Activated naive CD8-positive, alpha-beta T cell treated with anti-CD3 and anti-CD28 coated beads for 36 hours (primary cell): ENCODE results near the gene IRAK1. TPM values are rescaled to one million over a fixed set of nuclear protein-coding genes. Genes with fewer than 3 reads are reported as not detected.

Source experiments
- DNase-seq: peaks from one replicate; pipeline ENCODE4 v3.0.0; 2021
- H3K27ac Mint-ChIP-seq: one replicate; pipeline ENCODE4 v1.8.0; 2022; ENCODE audit warnings: mild to moderate bottlenecking, moderate library complexity, mixed read lengths
- H3K27me3 Mint-ChIP-seq: one replicate; pipeline ENCODE4 v1.8.0; 2022; ENCODE audit warnings: mild to moderate bottlenecking, mixed read lengths
- H3K36me3 Mint-ChIP-seq: one replicate; pipeline ENCODE4 v1.8.0; 2021; ENCODE audit warnings: mild to moderate bottlenecking, mixed read lengths
- H3K4me1 Mint-ChIP-seq: one replicate; pipeline ENCODE4 v1.8.0; 2021; ENCODE audit warnings: mixed read lengths
- H3K4me3 Mint-ChIP-seq: one replicate; pipeline ENCODE4 v1.8.0; 2022; ENCODE audit warnings: mild to moderate bottlenecking, moderate library complexity, mixed read lengths
- H3K9me3 Mint-ChIP-seq: one replicate; pipeline ENCODE4 v1.8.0; 2022; ENCODE audit warnings: mixed read lengths
- total RNA-seq, 2 experiments: library from RNA; stranded (reverse); gene quantifications; one replicate each; pipeline ENCODE4 v1.2.3, GENCODE V29; 2021

IRAK1 gene
- total RNA-seq: 100 to 1,000 TPM; 155 to 159 TPM

DNA sequence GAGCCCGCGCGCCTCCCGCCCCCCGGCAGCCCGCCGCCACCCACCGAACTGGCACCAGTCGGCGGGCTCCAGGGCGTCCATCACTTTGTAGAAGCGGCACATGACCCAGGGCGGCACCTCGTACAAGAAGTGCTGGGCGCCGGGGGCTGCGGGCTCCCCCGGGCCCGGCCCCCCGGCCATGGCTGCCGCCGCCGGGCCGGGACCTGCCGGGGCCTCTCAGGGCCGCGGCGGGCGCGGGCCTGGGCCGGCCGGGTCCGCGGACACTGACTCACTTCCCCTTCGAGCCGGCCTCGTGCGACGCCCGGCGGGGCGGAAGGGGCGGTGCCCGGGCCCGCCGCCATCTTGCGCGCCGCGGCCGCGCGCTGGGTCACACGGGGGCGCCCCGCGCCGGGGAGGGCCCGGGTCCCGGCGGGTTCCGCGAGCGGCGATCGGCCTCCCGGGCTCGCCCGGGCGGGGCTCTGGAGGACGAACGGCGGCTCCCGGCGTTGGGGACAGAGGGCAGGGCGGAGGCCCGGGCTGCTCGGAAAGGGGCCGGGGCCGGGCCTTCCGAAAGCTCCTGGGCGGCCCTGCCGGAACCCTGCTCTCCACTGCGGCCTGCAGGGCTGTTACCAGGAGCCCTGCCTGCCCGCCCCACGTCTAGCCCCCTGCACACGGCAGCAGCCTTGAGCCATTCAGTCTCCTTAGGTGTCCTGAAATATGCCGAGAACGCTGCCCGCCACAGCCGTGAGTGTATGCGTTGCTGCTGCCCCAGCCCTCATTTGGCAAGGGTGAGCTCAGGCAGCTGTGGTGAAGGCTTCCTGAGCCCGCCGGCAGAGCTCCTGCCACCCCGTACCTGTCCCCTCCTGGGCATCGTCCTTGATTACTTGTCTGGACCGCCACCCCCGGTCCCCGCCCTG lies at the start of gene IRAK1:
Gene IRAK1 (minus strand): TSS at position 270 of the 896 bp plus-strand sequence. CDS start 90 bp downstream, at position 180.
- Mint-ChIP-seq H3K4me1 (peaks cover 10% of the 10 kb centered on the region), H3K36me3 (peaks cover 13% of the 10 kb centered on the region), H3K4me3 (peak within 1 kb of the TSS; percentile 92)

DNA sequence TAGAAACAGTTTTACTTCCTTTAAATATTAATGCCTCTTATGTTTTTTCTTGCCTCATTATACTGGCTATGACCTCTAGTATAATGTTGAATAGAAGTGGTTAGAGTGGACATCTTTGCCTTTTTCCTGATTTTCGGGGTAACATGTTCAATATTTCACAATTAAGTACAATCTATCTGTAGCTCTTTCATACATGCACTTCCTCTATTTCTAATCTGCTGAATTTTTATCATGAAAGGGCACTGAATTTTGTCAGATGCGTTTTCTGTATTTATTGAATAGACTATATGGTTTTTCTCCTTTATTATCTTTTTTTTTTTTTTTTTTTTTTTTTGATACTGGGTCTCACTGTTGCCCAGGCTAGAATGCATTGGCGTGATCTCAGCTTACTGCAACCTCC lies 48.9 kb upstream of the IRAK1 start:
- Mint-ChIP-seq H3K9me3 (no peaks in the 10 kb centered on the region), H3K27me3 (no peaks in the 10 kb centered on the region), H3K27ac (no peak overlapping the region), H3K4me3 (no peak overlapping the region), H3K36me3 (peaks cover 10% of the 10 kb centered on the region), H3K4me1 (peaks cover 35% of the 10 kb centered on the region)
- DNase-seq: no peak

More for the DNA sequence above, at the start of gene IRAK1:
- Mint-ChIP-seq H3K9me3 (no peaks in the 10 kb centered on the region), H3K27ac (peak within 1 kb of the TSS; percentile 95), H3K27me3 (no peaks in the 10 kb centered on the region)
- peak; percentile 75 for DNase-seq

DNA sequence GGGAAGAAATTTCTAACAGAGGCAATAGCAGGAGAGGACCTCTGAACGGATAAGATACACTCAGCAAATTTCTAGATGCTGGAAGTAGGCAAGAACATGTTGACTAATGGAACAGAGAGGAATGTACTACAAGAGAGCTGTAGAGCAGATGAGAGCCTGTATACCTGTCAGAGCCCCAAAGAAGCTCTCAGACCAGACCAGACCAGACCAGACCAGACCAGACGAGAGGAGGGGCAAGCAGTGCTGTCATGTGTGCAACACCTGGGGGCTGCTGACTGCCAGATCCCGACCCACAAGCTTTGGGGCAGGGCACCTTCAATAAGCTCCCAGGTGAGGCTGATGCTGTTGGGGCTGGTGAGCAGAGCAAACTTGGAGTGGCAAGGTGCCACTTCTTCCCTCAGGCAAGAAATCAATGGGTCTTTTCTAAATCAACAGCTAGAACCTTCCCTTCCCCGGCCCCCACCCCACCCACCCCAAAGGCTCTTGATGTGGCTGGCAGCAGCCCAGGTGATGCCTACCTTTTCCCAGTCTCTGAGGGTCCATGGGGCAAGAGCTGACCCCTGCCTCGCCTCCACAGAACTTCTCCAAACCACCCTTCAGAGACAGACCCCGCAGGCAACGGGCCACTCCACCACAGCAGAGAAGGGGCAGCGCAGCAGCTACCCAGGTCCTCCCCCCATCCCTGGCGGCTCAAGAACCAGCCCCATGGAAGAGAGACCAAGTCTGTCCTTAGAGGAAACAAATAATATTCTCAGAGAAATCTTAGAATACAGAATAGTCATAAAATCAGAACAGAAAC lies 45.1 kb upstream of the IRAK1 start:
- H3K27ac Mint-ChIP-seq: peak overlapping the region; percentile 73

GRCh38 chrX:154063234-154063633 lies 43.5 kb upstream of the IRAK1 start:
- Mint-ChIP-seq H3K9me3 (no peaks in the 10 kb centered on the region), H3K27me3 (no peaks in the 10 kb centered on the region), H3K27ac (peak overlapping the region; percentile 58), H3K36me3 (peaks cover 10% of the 10 kb centered on the region), H3K4me3 (no peak overlapping the region), H3K4me1 (peaks cover 59% of the 10 kb centered on the region)
- DNase-seq: no peak

More for the DNA sequence above, 45.1 kb upstream of the IRAK1 start:
- H3K9me3 Mint-ChIP-seq: no peaks in the 10 kb centered on the region
- no peak overlapping the region for H3K4me3 Mint-ChIP-seq
- H3K27me3 Mint-ChIP-seq: no peaks in the 10 kb centered on the region
- no peak for DNase-seq
- H3K4me1 Mint-ChIP-seq: peaks cover 48% of the 10 kb centered on the region
- H3K36me3 Mint-ChIP-seq: no peaks in the 10 kb centered on the region

DNA sequence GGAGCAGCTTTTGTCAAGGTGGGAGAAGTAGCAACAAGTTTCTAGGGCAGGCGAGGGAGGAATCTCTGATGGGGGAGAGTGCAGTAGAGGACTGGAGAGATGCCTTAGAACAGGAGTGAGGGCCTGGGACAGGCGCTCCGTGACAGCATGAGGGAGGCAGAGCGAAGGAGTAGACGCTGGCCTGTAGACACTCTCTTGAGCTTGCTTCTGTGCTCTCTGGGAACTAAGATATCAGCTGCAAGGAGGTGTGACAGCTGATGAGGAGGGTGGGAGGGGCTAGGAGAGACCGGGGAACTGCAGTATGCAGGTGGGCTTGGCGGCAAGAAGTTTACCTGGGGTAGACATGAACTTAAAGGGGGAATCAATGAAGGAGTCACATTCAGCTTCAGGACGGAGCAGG lies 42.1 kb upstream of the IRAK1 start:
- no peak for DNase-seq
- Mint-ChIP-seq H3K9me3 (no peaks in the 10 kb centered on the region), H3K27me3 (no peaks in the 10 kb centered on the region), H3K27ac (peak overlapping the region; percentile 50), H3K4me1 (peaks cover 69% of the 10 kb centered on the region), H3K4me3 (no peak overlapping the region), H3K36me3 (peaks cover 20% of the 10 kb centered on the region)

DNA sequence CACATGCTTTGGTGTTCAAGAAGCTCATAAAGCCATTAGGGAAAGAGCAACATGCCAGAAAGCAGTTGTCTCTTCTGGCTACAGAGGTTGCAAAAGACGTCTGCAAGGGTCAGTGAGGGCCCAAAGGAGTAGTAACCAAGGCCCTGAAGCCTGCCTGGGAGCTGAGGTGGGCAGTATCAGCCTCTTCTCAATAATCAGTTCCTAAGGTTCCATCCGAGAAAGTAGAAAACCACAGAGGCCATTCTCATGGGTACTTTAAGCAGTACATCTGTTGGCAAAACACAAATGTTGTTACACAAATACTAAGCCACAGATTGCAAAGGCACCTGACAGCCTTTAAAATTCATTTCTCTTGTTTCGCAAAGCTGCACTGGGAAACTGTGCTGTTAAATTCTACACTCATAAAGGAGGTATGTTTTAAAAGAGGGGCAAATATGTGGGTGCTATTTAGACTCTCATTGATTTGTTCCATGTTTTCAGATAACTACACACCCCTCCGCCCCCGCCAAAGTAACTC lies 40.1 kb upstream of the IRAK1 start:
- peaks cover 69% of the 10 kb centered on the region for H3K4me1 Mint-ChIP-seq
- no peaks in the 10 kb centered on the region for H3K27me3 Mint-ChIP-seq
- DNase-seq: no peak
- H3K27ac Mint-ChIP-seq: peak overlapping the region; percentile 82
- H3K9me3 Mint-ChIP-seq: no peaks in the 10 kb centered on the region
- H3K4me3 Mint-ChIP-seq: no peak overlapping the region
- peaks cover 20% of the 10 kb centered on the region for H3K36me3 Mint-ChIP-seq

GRCh38 chrX:154059231-154059630 lies 39.5 kb upstream of the IRAK1 start:
- Mint-ChIP-seq H3K9me3 (no peaks in the 10 kb centered on the region), H3K27ac (peak overlapping the region; percentile 82), H3K4me1 (peaks cover 63% of the 10 kb centered on the region), H3K36me3 (peaks cover 20% of the 10 kb centered on the region), H3K27me3 (no peaks in the 10 kb centered on the region), H3K4me3 (no peak overlapping the region)
- DNase-seq: no peak

GRCh38 chrX:154058214-154058997 lies 38.7 kb upstream of the IRAK1 start:
- peaks cover 56% of the 10 kb centered on the region for H3K4me1 Mint-ChIP-seq
- peak overlapping the region; percentile 82 for H3K27ac Mint-ChIP-seq
- no peak overlapping the region for H3K4me3 Mint-ChIP-seq
- peaks cover 20% of the 10 kb centered on the region for H3K36me3 Mint-ChIP-seq
- H3K27me3 Mint-ChIP-seq: no peaks in the 10 kb centered on the region
- no peak for DNase-seq
- H3K9me3 Mint-ChIP-seq: no peaks in the 10 kb centered on the region

DNA sequence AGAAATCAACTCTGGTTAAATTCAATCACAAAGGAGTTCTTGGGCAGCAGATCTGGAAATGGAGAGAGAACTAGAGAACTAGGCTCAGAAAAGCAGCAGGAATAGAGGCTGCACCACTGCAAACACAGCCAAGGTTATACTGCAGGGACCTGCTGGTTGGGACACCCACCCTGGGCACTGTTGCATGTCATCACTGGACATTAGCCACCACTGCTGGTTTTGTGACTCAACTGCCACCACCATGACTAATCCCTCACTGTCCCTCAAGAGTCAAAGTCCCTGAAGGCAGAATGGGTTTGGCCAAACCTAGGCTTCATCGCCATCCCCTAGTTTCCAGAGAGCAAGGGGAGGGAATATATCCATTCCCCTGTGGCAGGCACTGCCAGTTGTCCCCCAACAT lies 38.1 kb upstream of the IRAK1 start:
- Mint-ChIP-seq H3K9me3 (no peaks in the 10 kb centered on the region), H3K27ac (peak overlapping the region; percentile 82), H3K27me3 (no peaks in the 10 kb centered on the region), H3K4me1 (peaks cover 52% of the 10 kb centered on the region), H3K4me3 (no peak overlapping the region), H3K36me3 (peaks cover 20% of the 10 kb centered on the region)
- no peak for DNase-seq

- no peak for DNase-seq
- Mint-ChIP-seq H3K9me3 (no peaks in the 10 kb centered on the region), H3K4me3 (peak overlapping the region; percentile 38), H3K36me3 (peaks cover 20% of the 10 kb centered on the region), H3K27me3 (no peaks in the 10 kb centered on the region), H3K27ac (peak overlapping the region; percentile 81), H3K4me1 (peaks cover 49% of the 10 kb centered on the region)
Observed at GRCh38 chrX:154056770-154057241, 37.1 kb upstream of the IRAK1 start.

GRCh38 chrX:154051201-154051810 lies 31.6 kb upstream of the IRAK1 start:
- Mint-ChIP-seq H3K27ac (peak overlapping the region; percentile 52), H3K9me3 (no peaks in the 10 kb centered on the region), H3K4me3 (no peak overlapping the region), H3K4me1 (peaks cover 25% of the 10 kb centered on the region), H3K36me3 (peaks cover 14% of the 10 kb centered on the region), H3K27me3 (no peaks in the 10 kb centered on the region)
- peak; percentile 52 for DNase-seq

DNA sequence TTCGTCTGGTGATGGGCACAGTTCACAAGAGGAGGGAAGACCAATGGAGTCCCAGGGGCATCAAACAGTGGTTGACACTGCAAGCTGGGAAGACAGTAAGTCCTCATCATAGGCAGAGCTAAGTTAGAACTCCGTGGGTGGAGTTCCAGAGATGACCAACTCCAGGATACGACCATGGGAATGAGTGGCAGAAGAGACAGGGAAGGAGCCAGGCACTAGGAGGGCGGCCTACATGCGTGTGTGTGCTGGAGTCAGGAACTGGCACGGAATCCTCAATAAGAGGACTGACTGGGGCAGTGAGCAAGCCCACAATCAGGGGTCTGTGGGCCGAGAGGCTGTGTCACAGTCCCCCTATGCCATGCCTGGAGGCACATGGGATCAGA lies 30.4 kb upstream of the IRAK1 start:
- Mint-ChIP-seq H3K4me1 (peaks cover 23% of the 10 kb centered on the region), H3K36me3 (peaks cover 14% of the 10 kb centered on the region), H3K9me3 (no peaks in the 10 kb centered on the region), H3K4me3 (no peak overlapping the region), H3K27ac (no peak overlapping the region), H3K27me3 (no peaks in the 10 kb centered on the region)
- no peak for DNase-seq

DNA sequence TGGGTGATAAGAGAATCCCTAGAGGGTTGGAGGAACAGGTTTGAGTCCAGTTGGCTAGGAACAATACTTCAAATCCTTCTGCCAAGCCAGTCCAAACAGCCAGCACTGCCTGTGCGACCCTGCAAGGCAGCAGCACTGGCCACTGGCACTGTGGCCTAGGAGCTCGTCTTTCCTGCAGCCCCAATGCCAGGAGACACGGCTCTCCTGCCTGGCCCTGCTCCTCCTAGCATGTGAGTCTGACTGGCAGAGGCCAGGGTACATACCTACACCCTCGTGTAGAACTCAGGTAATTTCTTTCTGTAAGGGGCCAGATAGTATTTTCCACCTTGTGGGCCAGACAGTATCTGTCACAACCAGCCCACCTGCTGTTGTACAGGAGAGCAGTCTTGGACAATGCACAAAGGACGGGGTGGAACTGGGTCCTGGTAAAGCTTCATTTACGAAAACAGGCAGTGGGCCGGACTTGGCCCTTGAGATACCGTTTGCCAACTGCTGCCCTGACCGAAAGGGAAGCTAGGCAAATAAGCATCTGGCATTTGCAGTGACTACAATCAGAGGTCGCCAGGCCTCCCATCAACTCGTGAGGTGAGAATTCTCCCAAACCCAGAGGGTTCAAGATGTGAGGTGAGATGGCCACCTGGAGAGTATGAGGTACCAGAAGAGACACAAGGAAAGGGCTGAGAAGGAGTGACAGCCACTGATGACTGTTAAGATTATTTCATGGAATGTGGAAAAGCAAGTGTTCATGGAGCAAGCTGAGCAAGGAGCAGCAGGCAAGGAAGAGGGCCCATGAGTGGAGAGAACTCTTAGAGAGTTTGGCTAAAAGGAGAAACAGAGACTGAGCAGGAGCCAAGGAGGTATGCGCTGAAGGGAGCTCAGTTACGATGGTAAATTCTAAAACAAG lies 29.8 kb upstream of the IRAK1 start:
- H3K27ac Mint-ChIP-seq: no peak overlapping the region
- no peak for DNase-seq
- peaks cover 23% of the 10 kb centered on the region for H3K4me1 Mint-ChIP-seq
- H3K36me3 Mint-ChIP-seq: peaks cover 14% of the 10 kb centered on the region
- H3K27me3 Mint-ChIP-seq: no peaks in the 10 kb centered on the region
- H3K4me3 Mint-ChIP-seq: no peak overlapping the region
- H3K9me3 Mint-ChIP-seq: no peaks in the 10 kb centered on the region
